CD4-positive, alpha-beta T cell treated with Interleukin-17A for 4 hours (primary cell): ENCODE measurements around the gene EPHA10.
"Not testable (repeated sequence)": the region's sequence is repeated elsewhere in the genome, so short reads cannot be mapped to it uniquely, and the experiment has no call there.

Experiments used
- DNase-seq: peaks from one replicate; pipeline ENCODE4 v3.0.0-alpha.2; 2020; ENCODE audit warnings: mixed read lengths

The EPHA10 gene

DNA sequence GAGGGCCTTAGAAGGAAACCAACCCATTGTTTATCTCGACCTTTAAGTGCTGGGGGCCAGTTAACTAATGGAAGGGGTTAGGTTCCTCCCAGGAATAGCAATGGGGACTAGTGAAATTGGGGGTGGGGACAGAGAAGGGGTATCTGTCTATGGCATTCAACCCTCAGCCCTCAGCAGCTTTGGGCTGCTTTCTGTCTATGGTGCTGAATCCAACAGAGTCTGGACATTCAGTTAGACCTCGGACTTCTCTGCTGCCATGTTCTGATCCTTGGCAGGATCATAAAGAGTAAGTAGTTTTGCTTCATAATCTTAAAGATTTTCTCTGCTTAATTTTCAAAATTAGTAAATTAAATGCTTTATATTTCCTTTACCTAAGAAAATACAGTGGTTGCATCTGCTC is 2.6 kb upstream of the EPHA10 start:
- no peak for DNase-seq

DNA sequence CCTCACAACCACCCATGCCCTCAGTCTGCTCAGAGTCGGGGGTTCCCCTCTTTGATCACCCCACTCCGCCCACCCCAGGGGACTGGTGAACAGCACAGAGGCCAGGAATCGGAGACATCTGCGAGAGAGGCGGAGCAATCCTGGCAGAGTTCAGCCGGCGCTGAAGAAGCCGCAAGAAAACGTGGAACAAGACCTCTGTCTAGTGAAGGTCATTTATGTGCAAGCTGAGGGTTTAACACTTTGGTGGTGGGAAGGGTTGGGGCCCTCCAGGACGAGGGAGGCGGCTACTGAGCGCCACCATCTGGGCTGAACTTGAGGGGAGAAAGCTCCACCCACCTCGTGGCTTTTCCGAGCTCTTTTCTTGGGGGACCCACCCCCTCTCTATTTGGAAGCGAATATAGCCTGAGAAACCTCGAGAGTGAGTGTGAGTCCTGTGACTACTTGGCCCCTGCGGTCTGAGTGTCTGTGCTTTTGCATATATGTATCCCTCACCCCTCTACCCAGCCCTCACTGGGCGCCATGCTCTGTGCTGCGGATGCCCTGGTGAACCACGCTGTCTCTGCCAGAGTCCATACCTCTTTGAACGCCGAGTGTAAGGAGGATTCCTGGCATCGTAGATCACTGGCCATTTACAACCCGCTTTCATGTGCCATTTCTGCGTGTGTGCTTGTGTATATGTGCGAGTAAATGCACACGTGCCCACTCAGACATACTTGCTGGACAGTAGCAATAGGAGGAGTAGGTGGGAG is 1.2 kb upstream of the EPHA10 start:
- no peak for DNase-seq

DNA sequence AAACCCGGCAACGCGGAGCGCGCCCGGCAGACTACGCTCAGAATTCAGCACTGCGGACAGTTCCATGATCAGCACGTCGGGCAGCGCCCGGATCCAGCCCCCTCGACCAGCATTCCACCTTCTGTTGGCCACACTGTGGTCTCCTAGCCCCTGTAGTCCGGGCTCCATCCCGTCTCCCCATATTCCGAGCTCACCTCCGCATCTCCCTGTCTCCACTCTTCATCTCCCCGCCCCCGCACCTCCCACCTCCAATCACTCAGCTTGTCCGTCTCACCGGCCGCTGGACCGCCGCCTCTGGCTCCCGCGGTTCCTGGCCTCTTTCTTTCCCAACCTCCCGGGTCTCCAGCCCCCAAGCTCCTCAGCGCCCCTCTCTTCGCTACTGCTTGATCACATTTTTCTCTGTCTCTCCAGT is 500 bp downstream of the EPHA10 start:
- DNase-seq: peak; percentile 9

DNA sequence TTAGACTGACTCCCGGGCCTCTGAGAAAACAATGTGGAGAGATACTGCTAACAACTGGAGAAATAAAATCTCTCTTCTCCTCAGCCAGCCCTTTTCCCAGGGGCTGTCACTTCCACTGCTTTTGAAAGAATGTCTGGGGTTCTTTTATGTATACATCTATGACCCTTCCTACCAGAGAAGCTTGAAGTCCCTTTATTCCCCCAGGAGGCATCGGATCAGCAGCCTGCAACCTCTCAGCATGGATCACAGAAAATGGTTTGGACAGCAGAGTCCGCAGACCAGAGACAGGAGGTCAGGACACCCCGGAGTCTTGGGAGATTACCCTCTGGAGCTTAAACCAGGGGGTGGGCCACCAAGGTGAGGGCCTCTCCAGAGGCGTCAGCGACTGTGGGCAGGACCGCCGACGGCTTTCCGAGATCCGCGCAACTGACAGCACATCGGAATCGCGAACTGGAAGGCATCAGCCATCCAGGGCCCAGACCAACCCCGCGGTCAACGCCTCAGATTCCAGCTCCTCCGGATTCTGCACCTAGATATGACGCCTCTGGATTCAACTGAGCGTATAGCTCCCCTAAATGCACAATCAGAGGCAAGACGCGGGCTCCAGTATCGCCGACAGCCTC is 1.0 kb downstream of the EPHA10 start:
- no peak for DNase-seq

DNA sequence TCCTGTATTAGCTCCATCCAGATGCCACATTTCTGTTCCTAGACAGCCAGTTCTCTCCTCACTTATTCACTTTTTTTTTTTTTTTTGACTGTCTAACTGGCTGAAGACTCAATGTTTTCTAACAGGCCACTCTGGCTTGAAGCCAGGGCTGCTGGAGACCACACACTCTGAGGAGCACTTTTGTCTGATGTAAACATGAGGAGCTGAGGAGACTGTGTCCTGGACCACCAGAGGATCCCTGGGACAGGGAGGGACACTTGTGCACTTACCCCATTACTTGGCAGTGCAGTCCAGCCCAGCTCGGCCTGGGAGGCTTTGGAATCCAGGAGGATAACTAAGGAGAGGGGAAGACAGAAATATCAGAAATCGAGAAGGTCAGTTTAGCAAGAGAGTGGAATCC is 2.4 kb downstream of the EPHA10 start:
- no peak for DNase-seq

DNA sequence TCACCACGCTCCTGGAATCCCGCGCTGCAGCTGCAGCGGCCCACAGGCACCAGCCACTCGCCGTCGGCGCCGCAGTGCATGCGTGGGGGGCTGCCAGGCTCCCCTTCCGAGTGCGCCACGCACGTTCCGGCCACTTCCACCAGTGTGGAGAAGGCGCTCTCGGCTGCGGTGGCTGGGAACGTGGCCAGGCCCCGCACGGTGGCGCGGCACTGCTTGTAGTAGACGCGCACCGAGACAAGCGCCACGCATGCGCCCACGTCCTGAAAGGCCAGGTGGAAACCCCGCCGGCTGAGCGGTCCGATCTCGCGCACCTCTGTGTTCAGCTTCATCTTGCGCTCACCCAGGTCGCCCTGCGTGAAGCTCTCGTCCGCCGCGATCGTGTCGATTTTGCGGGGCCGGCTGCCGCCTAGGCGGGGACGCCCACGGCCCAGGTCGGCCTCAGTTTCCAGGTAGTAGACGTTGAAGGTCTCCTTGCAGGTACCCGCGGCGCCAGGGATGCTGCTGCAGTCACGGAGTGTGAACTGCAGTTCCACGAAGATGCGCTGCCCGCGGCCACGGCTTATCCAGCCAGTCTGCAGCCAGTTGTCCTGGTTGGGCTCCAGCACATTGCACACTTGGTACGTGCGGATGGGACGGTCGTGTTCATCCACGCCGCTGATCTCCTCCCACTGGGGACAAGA is 3.4 kb downstream of the EPHA10 start:
- DNase-seq: no peak

DNA sequence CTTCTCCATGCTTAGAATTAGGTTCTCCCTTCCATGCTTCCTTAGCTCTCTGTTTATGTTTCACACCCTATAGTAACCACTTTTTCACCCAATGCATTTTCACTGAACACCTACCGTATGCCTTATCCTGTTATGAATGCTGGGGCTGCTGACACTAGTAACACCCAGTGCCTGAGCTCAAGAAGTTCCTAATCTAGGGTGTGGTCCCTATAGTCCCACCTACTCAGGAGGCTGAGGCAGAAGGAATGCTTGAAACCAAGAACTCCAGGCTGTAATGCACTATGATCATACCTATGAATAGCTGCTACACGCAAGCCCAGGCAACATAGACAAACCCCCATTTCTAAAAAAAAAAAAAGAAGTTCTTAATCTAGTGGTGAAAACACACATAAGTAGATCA is 5.5 kb downstream of the EPHA10 start:
- DNase-seq: no peak

DNA sequence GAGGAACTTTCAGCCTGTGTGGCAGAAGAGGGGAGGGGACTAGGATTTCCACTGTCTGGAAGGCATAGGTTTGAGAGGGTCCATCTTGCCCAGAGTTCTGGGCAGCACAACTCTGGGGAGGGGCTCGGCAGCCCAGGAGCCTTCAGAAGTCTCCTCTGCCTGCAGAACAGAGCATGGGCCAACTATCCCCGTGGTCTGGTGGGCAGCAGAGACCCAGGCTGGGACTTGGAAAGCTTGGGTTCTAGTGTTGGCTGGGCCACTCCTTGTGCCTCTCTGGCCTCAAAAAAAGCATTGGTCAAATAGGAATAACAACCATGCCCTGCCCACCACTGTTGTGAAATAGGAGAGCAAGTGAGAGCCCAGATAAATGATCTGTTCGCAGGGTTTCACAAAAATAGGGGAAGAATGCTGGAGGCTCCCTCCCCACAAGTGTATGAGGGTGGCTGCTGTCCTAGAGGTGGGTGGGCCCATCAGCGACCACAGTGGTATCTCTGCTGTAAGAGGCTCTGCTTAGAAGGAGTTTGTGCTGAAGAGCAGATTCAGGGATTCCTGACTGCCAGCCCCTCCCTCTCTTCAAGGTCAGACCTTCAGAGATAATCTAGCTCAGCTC is 8.9 kb downstream of the EPHA10 start:
- DNase-seq: no peak

DNA sequence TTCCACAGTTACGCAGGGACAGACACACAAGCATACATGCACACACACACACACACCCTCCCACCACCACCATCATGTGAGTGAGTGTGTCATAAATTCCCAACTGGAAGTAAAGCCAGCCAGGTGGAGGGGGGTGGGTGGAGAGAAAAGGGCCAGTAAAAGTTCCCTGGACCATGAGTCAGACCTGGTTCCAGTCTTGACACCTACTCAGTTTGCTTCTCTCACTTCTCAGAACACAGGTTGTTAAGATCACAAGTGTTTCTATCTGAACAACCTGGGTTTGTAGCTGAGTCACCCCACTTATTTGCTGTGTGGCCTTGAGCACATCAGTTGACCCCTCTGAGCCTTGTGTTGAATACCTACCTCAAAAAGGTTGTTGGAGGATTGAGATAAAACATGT is 9.6 kb downstream of the EPHA10 start:
- no peak for DNase-seq

DNA sequence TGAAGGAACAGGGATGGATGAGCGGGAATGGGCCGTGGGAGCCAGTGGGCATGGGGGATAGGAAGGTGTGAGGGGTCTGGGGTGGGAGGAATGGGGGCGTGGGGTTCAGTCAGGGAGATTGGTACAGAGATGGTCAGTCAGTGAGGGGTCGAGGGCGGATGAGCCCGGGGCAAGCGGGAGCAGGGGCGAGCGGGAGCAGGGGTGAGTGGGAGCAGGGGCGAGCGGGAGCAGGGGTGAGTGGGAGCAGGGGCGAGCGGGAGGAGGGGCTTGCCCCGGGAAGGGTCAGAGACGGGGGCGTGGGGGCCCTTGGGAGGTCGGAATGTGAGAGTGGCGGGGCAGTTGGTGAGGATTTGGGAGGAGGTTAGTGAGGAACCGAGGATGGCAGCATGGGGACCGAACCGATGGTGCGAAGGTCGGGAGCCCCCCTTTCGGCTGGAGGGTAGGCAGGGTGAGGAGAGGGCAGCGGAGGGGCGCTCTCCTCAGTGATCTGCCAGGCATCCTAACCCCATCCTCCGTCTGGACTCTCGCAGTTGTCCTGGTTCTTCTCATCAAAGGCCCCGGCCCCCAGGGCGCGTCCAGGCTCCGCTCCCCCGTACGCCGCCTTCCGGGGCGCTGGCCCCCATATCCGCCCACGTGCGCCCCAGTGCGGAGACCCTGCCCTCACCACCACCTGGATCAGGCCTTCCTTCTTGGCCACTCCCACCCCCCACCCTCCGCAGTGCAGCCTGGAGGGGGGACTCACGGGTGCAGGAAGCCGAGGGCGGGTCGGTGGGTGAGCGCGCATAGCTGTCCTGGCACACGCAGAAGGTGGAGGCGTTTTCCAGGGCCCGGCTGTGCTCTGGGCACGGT is 11.2 kb downstream of the EPHA10 start:
- no peak for DNase-seq

DNA sequence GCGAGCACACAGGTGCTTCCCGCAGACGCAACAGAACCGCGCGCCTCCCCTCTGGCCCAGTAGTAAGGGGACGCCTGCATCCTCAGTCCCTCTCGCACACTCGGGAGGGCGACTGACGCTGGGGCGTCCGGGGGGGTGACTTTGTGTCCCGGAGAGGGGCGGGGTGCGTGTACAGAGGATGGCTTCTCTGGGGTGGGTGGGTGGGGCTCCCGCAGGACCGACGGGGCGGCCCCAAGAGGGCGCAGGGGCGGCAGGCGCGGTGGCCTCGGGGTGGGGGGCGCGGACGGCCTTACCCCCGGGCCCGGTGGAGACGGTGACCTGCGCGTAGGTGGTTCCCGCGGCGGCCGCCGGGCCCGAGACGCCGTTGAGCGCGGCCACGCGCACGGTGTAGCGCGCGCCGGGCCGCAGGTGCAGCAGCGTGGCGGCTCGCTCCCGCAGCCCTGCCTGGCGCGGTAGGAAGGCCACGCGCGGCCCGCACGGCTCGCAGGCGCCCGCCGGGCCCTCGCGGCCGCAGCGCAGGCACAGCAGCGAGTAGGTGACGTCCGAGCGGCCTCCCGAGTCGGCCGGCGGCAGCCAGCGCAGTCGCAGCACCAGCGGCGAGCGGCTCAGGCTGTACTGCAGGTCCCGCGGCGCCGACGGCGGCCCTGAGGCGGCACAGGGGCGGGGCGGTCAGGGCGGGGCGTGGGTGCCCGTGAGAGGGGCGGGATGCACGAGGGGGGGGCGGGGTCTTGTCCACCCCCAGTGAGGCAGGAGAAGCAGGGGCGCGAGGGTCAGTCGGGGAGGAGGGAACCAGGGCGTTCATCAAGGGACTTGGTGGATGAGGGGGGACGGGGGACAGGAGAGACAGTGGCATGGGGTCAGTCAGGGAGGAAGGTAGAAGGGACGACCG is 12.1 kb downstream of the EPHA10 start:
- DNase-seq: no peak

DNA sequence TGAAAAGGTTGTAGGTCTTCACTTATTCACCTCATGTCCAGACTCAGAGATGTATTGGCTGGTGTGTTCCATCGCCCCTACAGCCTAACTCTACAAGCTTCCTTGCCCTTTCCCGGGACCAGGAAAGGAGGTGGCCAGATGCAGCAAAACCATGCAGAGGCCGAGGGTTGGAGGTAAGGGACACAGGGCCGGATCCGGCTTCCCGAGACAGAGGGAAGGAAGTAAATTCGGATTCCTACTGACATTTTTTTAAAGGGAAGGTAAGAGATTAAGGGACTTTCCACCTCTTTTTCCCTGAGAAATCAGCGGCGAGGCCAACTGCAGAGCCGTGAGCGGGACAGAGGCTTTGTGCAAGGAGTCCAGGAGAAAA is 12.7 kb downstream of the EPHA10 start:
- DNase-seq: no peak

DNA sequence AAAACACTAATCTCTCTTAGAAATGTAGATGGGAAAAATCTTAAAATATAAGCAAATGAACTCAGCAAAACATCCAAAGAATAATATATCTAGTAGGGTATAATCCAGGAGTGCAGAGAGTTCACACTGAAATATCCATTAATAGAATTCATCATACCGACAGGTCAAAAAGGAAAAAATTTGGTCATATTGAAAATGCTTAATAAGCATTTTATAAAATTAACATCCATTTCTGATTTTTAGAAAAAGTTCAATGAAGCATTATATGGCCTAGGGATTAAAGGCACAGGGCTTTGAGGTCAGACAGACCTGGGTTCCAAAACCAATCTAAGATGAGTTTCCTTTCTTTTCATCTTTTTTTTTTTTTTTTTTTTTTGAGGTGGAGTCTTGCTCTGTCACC is 16.4 kb downstream of the EPHA10 start:
- DNase-seq: no peak

DNA sequence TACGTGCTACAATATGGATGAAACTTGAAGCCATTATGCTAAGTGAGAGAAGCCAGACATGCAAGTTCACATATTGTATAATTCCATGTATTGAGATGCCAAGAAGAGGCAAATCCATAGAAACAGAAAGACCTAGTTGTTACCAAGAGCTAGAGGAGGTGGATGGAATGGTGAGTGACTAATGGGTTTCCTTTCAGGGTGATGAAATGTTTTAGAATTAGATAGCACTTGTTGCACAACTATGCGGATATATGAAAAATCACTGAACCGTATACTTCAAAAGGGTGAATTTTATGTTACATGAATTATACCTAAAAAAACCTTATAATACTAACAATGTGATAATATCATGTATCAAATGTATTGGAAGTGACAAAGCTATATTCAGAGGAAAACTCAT is 18.1 kb downstream of the EPHA10 start:
- no peak for DNase-seq

DNA sequence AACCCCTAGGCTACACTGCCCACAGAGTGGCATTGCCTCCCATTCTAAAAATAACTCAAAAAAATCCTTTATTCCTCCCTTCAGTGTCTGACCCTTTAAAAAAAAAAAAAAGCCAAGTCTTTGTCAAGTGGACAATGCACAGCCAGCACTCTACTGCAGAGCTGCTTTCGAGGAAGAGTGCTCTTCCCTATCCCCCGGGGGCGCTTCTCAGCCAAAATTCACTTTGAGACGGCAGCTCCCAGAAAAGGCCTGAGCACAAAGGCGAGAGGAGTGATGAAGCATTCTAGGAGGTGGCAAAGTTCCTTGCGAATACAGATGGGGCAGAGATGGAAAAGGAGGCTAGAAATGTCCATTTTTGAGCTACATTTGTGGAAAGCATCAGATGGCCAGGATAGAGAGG is 23.3 kb downstream of the EPHA10 start:
- DNase-seq: no peak

DNA sequence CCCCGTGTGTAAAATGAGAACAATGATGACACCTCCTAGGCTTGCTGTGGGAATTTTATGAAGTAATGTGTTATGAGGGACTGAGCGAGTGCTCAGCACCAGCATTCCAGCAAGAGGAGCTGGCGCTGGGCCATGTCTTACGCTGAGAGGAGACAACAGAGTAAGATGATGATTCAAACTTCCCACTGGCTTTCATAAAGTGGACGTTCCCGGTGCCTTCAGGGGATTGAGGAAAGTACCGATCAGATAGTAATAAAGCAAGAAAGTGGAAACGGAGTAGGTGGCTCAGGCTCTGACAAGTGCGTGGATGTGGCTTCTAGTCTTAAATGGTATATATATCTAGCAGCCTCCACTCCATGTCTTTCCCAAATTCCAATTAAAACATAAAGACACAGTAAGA is 23.8 kb downstream of the EPHA10 start:
- no peak for DNase-seq

DNA sequence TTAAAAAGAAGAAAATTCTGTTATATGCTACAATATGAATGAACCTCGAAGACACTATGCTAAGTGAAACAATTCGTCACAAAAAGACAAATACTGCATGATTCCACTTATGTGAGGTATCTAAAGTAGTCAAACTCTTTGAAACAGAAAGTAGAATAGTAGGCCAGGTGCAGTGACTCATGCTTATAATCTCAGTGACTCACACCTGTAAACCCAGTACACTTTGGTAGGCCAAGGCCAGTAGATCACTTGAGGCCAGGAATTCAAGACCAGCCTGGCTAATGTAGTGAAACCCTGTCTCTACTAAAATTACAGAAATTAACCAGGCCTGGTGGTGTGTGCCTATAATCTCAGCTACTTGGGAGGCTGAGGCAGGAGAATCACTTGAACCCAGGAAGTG is 25.7 kb downstream of the EPHA10 start:
- DNase-seq: no peak

DNA sequence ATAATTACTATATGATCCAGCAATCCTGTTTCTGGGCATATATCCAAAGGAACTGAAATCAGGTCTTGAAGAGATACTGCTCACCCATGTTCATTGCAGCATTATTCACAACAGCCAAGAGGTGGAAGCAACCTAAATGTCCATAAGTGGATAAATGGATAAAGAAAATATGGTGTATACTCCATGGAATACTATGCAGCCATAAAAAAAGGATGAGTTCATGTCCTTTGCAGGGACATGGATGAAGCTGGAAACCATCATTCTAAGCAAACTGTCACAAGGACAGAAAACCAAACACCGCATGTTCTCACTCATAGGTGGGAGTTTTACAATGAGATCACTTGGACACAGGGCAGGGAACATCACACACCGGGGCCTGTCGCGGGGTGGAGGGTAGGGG is 26.3 kb downstream of the EPHA10 start:
- not testable (repeated sequence) for DNase-seq

DNA sequence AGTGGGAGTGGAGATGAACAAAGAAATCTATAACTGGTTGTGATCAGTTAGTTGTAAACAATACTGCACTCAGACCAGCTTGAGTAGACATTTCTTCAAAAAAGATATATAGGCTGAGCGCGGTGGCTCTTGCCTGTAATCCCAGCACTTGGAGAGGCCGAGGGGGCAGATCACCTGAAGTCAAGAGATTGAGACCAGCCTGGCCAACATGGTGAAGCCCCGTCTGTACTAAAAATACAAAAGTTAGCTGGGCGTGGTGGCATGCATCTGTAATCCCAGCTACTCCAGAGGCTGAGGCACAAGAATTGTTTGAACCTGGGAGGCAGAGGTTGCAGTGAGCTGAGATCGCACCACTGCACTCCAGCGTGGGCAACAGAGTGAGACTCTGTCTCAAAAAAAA is 26.9 kb downstream of the EPHA10 start:
- not testable (repeated sequence) for DNase-seq

DNA sequence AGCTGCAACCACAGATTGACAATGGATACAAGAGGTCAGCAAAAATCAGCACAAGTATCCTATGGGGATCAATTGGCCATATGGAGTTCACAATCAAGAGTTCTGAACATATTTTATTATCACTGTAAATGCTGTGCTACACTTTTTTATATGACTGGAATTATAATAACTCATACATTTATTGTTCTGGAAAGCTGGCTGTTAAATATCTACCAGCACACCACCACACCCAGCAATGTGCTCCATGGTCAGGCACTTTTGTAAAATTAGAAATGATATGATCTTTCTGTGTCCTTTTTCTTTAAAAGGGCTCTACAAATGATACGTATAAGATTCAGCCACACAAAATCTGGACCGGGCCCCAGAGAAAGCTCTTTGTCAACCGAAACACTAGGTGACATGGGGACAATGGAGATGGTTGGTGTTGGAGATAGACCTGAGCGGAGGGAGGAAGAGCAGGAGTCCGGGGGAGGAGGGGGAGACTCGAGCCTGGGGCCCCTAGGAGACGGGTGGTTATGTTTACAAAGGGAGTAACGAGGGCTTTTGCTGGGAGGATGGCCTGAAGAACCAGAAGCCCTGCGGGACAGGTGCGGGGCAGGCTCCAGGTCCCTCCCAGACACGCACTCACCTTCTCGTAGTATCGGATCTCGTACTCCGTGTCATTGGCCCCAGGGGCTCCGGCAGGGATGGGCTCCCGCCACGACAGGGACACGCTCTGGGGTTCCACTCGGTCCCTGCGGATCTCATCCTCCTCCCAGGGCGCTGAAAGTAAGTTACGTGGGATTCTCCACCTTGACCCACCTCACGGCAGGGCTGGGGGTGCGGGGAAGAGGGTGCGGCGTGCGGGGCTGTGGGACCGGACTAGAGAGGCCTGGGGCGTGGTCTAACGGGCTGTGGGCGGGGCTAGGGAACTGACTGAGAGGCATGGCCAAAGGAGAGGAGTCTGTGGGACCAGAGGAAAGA is 30.0 kb downstream of the EPHA10 start:
- peak; percentile 7 for DNase-seq
